GM12878 (cell line): ENCODE data around the gene TNNT1. TPM values are rescaled to one million over a fixed set of nuclear protein-coding genes. Genes with fewer than 3 reads are reported as not detected.
A peak's percentile ranks its signal among the peaks of the same experiment; 100 is the strongest.

Experiments
- ATAC-seq: fragments of 200-7000 bp; cut with Tn5 transposase; 3 replicates; pipeline ENCODE4 v1.9.1; 2020; ENCODE audit warnings: mild to moderate bottlenecking, moderate library complexity
- BruUV-seq: library from RNA; stranded (reverse); fragments of 400-500 nt; replicated peaks from 2 replicates; lab custom pipeline; 2021; lab: Mats Ljungman, UMichigan
- CTCF ChIA-PET: fragments of 300-600 bp; sonication (Branson Sonifier 250); formaldehyde crosslinking; extraction: SDS; loops from one replicate; lab custom pipeline; 2021; ENCODE audit warnings: inconsistent platforms; lab: Yijun Ruan, JAX
- POLR2A ChIA-PET: fragments of 350-600 bp; formaldehyde crosslinking; extraction: SDS; loops from one replicate; lab custom pipeline; 2021; ENCODE audit warnings: inconsistent platforms; lab: Charles Lee
- RAD21 ChIA-PET: fragments of 300-600 bp; sonication (Branson Sonifier 250); formaldehyde crosslinking; loops from one replicate; lab custom pipeline; 2023; ENCODE audit warnings: antibody characterized with exemption; ENCODE audit not compliant: unreplicated experiment; lab: Charles Lee
- SMC1A ChIA-PET: fragments of 300-600 bp; sonication (Branson Sonifier 250); formaldehyde crosslinking; loops from one replicate; lab custom pipeline; 2023; ENCODE audit not compliant: unreplicated experiment, uncharacterized antibody; lab: Charles Lee
- DNase-seq: peaks from one replicate; pipeline ENCODE4 v3.0.0-alpha.2; 2011; ENCODE audit warnings: low read depth, low spot score
- FAIRE-seq: peaks from 3 replicates; lab custom pipeline; 2011; peaks lifted over from hg19 to GRCh38; lab: Jason Lieb, UNC
- H2AFZ ChIP-seq: 2 replicates; pipeline ENCODE4 v1.6.0; 2011; ENCODE audit warnings: low read depth, low read length, control low read depth; ENCODE audit not compliant: control insufficient read depth
- H3K27ac ChIP-seq: 2 replicates; pipeline ENCODE4 v1.5.1; 2011; ENCODE audit warnings: control low read depth; ENCODE audit not compliant: control insufficient read depth, insufficient read depth
- H3K27me3 ChIP-seq, 2 experiments: replicated peaks in 1 of 2; 2 replicates each; pipeline versions ENCODE4 v1.6.0 to v1.6.1; 2011; ENCODE audit warnings: low read length in 1 of 2; ENCODE audit not compliant: control insufficient read depth in 2 of 2, insufficient read depth in 2 of 2
- H3K36me3 ChIP-seq, 2 experiments: 2 replicates each; pipeline ENCODE4 v1.5.1; 2011; ENCODE audit warnings: low read length in 1 of 2; ENCODE audit not compliant: control insufficient read depth in 2 of 2, insufficient read depth in 2 of 2
- H3K4me1 ChIP-seq: 2 replicates; pipeline ENCODE4 v1.6.1; 2011; ENCODE audit warnings: mild to moderate bottlenecking, low read length, moderate library complexity, mixed read lengths; ENCODE audit not compliant: control insufficient read depth, insufficient read depth
- H3K4me2 ChIP-seq: 2 replicates; pipeline ENCODE4 v1.6.0; 2011; ENCODE audit warnings: control low read depth; ENCODE audit not compliant: control insufficient read depth, insufficient read depth
- H3K4me3 ChIP-seq: fragments of 200-600 bp; sonication (generic); 2 replicates; pipeline ENCODE4 v1.5.1; 2016
- H3K79me2 ChIP-seq: 2 replicates; pipeline ENCODE4 v1.6.0; 2011; ENCODE audit warnings: low read length; ENCODE audit not compliant: control insufficient read depth, insufficient read depth
- H3K9ac ChIP-seq: 2 replicates; pipeline ENCODE4 v1.8.0; 2011; ENCODE audit warnings: low read length, control low read depth, mixed read lengths; ENCODE audit not compliant: control insufficient read depth, insufficient read depth
- H3K9me3 ChIP-seq: replicated peaks from 3 replicates; pipeline ENCODE4 v1.5.1; 2011; ENCODE audit warnings: mild to moderate bottlenecking, low read length; ENCODE audit not compliant: control insufficient read depth, insufficient read depth
- H4K20me1 ChIP-seq: 2 replicates; pipeline ENCODE4 v1.6.0; 2011; ENCODE audit not compliant: control insufficient read depth, insufficient read depth
- E4F1 ChIP-seq: fragments of 450-650 bp; IDR thresholded peaks from 2 replicates; pipeline ENCODE4 v1.6.1; 2018; ENCODE audit warnings: borderline replicate concordance, mild to moderate bottlenecking; ENCODE audit not compliant: partially characterized antibody
- EZH2 ChIP-seq: IDR thresholded peaks from 2 replicates; pipeline ENCODE4 v1.6.1; 2012; ENCODE audit warnings: low read depth, mild to moderate bottlenecking, control low read depth, inconsistent platforms, low read length, borderline replicate concordance; ENCODE audit not compliant: control insufficient read depth
- HDGF ChIP-seq: fragments of 450-650 bp; IDR thresholded peaks from 2 replicates; pipeline ENCODE4 v1.6.1; 2016; ENCODE audit warnings: antibody characterized with exemption
- IKZF1 ChIP-seq: fragments of 450-650 bp; conservative IDR thresholded peaks from 2 replicates; pipeline ENCODE4 v1.6.1; 2017; ENCODE audit warnings: antibody characterized with exemption, mild to moderate bottlenecking
- SIN3A ChIP-seq: IDR thresholded peaks from 2 replicates; pipeline ENCODE4 v1.6.1; 2012; ENCODE audit warnings: low read depth, low read length, improper control_type of control experiment
- YBX1 ChIP-seq: fragments of 450-650 bp; IDR thresholded peaks from 2 replicates; pipeline ENCODE4 v1.6.1; 2016; ENCODE audit warnings: antibody characterized with exemption
- ZNF384 ChIP-seq: IDR thresholded peaks from 2 replicates; pipeline ENCODE4 v1.6.1; 2012; ENCODE audit warnings: low read depth, mild to moderate bottlenecking, low read length, improper control_type of control experiment, borderline replicate concordance
- WGBS: methylation state at CpG from one replicate; pipeline ENCODE4 v1.1.6; 2016; ENCODE audit warnings: low lambda C conversion rate; ENCODE audit not compliant: insufficient replicate concordance, insufficient coverage; ENCODE audit errors: missing lambda C conversion rate; 5-methylcytosine and 5-hydroxymethylcytosine counted together
- in situ Hi-C: fragments of 300-500 bp; cut with MboI; formaldehyde crosslinking; loops from 9 replicates; pipeline ENCODE4 v1.14.3; 2018; ENCODE audit warnings: mixed read lengths
- intact Hi-C: fragments of 100-400 bp; cut with micrococcal nuclease; formaldehyde crosslinking; loops from one replicate; pipeline ENCODE4 v1.14.2; 2022; ENCODE audit not compliant: unreplicated experiment
- polyA plus RNA-seq, 11 experiments: library from polyadenylated mRNA; depleted of rRNA in 4 of 11; unstranded in 6 of 11; stranded (reverse) in 5 of 11; fragments of >200 nt; fragmentation: Nextera tagmentation in 4 of 11; fragmentation: Illumina TruSeq in 1 of 11; extraction: Ambion mirVana in 4 of 11; extraction: Trizol in 1 of 11; gene quantifications; 1 replicate in 1 of 11; 2 replicates in 10 of 11; pipeline versions ENCODE4 v1.2.1 to v1.2.3, GENCODE V29; 2011 to 2016; ENCODE audit warnings: inconsistent platforms in 2 of 11, missing spikeins in 2 of 11, low read depth in 1 of 11
- total RNA-seq, 4 experiments: library from RNA; depleted of rRNA in 3 of 4; stranded (reverse); fragments of >200 nt in 3 of 4; fragmentation: Illumina TruSeq in 1 of 4; extraction: Trizol in 1 of 4; gene quantifications; 2 replicates each; pipeline versions ENCODE4 v1.2.1 to v1.2.3, GENCODE V29; 2013 to 2021
- TF ChIP-seq, protein P1 (sequence below): fragments of 450-650 bp; IDR thresholded peaks from 2 replicates; pipeline ENCODE4 v1.6.1; 2017; ENCODE audit warnings: mild to moderate bottlenecking, moderate library complexity

TNNT1 gene
- total and polyA plus RNA-seq, 10 of the 15 experiments (the other 5 are each of a cell fraction or from before 2014, with no cell fraction given), result 0.26 to 0.62 (median 0.37) TPM; not detected in 7

DNA sequence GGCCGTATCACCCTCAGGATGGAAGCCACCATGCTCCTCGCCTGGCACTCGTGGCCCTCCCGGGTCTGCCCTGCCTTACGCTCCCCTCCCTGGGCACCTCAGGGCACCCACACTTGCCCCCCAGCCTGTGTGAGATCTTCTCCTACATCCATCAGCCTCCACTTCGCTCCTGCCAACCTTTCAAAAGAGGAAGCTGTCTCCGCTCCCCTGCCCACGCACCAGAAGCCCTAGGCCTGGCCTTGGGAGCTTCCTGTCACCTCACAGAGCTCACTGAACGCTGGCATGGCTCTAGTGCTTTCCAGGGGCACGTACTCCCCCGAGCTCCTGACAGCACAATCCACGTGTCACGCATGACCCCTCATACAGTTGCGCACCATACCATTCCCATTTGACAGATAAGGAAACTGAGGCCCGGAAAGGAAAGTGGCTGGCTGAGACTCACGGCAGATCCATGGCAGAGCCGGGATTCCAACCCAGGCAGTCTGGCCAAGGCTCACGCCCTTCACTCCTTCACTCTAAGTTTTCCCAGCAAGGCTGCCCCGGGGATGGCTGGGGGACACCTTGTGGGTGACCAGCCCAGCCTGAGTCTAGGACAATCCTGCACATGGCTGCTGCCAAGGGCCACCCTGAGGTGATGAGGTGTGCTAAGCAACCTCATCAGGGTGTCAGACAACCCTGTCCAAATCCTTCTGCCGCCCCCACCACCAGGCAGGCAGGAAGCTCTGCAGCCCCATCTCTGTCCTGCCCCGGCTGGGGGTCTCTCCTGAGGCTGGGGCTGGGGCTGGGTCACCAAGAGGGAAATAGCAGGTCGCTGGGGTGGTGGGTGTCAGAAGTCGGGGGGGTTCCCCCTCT, 50.9 kb downstream of the TNNT1 start (continued):
- no peak for TF ChIP-seq EZH2
- no peak for TF ChIP-seq SIN3A

- intact Hi-C loops, result no loop called here
- H3K4me3 ChIP-seq, result no peak overlapping the region
- no peaks in the 10 kb centered on the region for H3K9me3 ChIP-seq
- H3K4me1 ChIP-seq, result no peaks in the 10 kb centered on the region
- no peak overlapping the region for H3K9ac ChIP-seq
- H2AFZ ChIP-seq, result no peak overlapping the region
- H3K4me2 ChIP-seq, result no peak overlapping the region
- in situ Hi-C loops, result no loop called here
- TSS peak; percentile 71 for BruUV-seq
- no peak for DNase-seq
- CTCF ChIA-PET, result no interaction called here
- SMC1A ChIA-PET, result no interaction called here
- H4K20me1 ChIP-seq, result no peaks in the 10 kb centered on the region
- ATAC-seq, result peak; percentile 21; the same call in 1 of the 3 replicates
- WGBS, result 69% methylated on average over 21 of the region's 23 CpGs
- TF ChIP-seq, protein P1, sequence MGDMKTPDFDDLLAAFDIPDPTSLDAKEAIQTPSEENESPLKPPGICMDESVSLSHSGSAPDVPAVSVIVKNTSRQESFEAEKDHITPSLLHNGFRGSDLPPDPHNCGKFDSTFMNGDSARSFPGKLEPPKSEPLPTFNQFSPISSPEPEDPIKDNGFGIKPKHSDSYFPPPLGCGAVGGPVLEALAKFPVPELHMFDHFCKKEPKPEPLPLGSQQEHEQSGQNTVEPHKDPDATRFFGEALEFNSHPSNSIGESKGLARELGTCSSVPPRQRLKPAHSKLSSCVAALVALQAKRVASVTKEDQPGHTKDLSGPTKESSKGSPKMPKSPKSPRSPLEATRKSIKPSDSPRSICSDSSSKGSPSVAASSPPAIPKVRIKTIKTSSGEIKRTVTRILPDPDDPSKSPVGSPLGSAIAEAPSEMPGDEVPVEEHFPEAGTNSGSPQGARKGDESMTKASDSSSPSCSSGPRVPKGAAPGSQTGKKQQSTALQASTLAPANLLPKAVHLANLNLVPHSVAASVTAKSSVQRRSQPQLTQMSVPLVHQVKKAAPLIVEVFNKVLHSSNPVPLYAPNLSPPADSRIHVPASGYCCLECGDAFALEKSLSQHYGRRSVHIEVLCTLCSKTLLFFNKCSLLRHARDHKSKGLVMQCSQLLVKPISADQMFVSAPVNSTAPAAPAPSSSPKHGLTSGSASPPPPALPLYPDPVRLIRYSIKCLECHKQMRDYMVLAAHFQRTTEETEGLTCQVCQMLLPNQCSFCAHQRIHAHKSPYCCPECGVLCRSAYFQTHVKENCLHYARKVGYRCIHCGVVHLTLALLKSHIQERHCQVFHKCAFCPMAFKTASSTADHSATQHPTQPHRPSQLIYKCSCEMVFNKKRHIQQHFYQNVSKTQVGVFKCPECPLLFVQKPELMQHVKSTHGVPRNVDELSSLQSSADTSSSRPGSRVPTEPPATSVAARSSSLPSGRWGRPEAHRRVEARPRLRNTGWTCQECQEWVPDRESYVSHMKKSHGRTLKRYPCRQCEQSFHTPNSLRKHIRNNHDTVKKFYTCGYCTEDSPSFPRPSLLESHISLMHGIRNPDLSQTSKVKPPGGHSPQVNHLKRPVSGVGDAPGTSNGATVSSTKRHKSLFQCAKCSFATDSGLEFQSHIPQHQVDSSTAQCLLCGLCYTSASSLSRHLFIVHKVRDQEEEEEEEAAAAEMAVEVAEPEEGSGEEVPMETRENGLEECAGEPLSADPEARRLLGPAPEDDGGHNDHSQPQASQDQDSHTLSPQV, result no peak
- TF ChIP-seq YBX1, result no peak
- TF ChIP-seq E4F1, result no peak
- TF ChIP-seq HDGF, result no peak
- no peak for TF ChIP-seq ZNF384
- TF ChIP-seq IKZF1, result no peak
- H3K27me3 ChIP-seq, result no peaks in the 10 kb centered on the region
- no peak for FAIRE-seq
- POLR2A ChIA-PET, result no interaction called here
- RAD21 ChIA-PET, result no interaction called here
- H3K36me3 ChIP-seq, result peaks cover 0 to 2% of the 10 kb centered on the region in 2 experiments; a peak in 2 of 4 replicates
- no peak overlapping the region for H3K27ac ChIP-seq
- no peaks in the 10 kb centered on the region for H3K79me2 ChIP-seq
These were observed 52.8 kb downstream of the TNNT1 start for GRCh38 chr19:55096061-55096701.
